ENCODE measurements around the gene CIT.

DNA sequence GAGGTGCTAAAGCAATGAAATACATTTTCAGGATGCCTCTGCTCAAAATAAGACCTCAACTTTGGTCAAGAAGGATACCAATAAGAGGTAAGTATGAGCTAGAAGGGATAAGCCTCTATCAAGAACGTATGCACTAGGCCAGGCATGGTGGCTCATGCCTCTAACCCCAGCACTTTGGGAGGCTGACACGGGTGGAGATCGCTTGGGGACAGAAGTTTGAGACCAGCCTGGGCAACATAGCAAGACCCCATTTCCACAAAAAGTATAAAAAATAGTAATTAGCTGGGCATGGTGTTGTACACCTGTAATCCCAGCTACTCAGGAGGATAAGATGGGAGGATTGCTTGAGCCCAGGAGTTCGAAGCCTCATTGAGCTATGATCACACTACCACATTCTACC lies 114.5 kb downstream of the CIT start:
- TF ChIP-seq, protein P1, sequence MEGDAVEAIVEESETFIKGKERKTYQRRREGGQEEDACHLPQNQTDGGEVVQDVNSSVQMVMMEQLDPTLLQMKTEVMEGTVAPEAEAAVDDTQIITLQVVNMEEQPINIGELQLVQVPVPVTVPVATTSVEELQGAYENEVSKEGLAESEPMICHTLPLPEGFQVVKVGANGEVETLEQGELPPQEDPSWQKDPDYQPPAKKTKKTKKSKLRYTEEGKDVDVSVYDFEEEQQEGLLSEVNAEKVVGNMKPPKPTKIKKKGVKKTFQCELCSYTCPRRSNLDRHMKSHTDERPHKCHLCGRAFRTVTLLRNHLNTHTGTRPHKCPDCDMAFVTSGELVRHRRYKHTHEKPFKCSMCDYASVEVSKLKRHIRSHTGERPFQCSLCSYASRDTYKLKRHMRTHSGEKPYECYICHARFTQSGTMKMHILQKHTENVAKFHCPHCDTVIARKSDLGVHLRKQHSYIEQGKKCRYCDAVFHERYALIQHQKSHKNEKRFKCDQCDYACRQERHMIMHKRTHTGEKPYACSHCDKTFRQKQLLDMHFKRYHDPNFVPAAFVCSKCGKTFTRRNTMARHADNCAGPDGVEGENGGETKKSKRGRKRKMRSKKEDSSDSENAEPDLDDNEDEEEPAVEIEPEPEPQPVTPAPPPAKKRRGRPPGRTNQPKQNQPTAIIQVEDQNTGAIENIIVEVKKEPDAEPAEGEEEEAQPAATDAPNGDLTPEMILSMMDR (IDR thresholded peaks at IDR 0.05; ENCODE audit: extremely low read depth in 1 of 2, insufficient read depth in 1 of 2, low read depth in 1 of 2, low read length in 2 of 2), result no peak
- TF ChIP-seq FOS (IDR thresholded peaks at IDR 0.05; ENCODE audit: borderline replicate concordance, insufficient read depth, low read length) (no peak), EZH2 (IDR thresholded peaks at IDR 0.05; ENCODE audit: borderline replicate concordance, low read depth, low read length, severe bottlenecking) (no peak), POLR2A (IDR thresholded peaks at IDR 0.05; ENCODE audit: low read depth, low read length) (no peak), MYC (IDR thresholded peaks at IDR 0.05; ENCODE audit: low read depth, low read length) (no peak), POLR2AphosphoS5 (IDR thresholded peaks at IDR 0.05; ENCODE audit: insufficient read depth, low read depth, low read length) (no peak), GATA2 (IDR thresholded peaks at IDR 0.05; ENCODE audit: insufficient read depth, insufficient read length, low read depth, low read length) (no peak)
- TF ChIP-seq, protein P2, sequence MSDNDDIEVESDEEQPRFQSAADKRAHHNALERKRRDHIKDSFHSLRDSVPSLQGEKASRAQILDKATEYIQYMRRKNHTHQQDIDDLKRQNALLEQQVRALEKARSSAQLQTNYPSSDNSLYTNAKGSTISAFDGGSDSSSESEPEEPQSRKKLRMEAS (IDR thresholded peaks at IDR 0.05; ENCODE audit: insufficient read depth, insufficient read length), result no peak
